Keratinocyte (primary cell): ENCODE results near the gene TMEM234. TPM values are rescaled to one million over a fixed set of nuclear protein-coding genes. Genes with fewer than 3 reads are reported as not detected.
A peak's percentile ranks its signal among the peaks of the same experiment; 100 is the strongest.

Experiments
- DNase-seq: peaks from one replicate; pipeline ENCODE4 v3.0.0-alpha.2; 2011; ENCODE audit warnings: low read depth, missing footprints, low spot score
- FAIRE-seq: peaks from 2 replicates; lab custom pipeline; 2011; peaks lifted over from hg19 to GRCh38; lab: Jason Lieb, UNC
- H2AFZ ChIP-seq: 2 replicates; pipeline ENCODE4 v1.6.0; 2012; ENCODE audit warnings: low read length, control low read depth, inconsistent platforms; ENCODE audit not compliant: control insufficient read depth
- H3K27ac ChIP-seq: 2 replicates; pipeline ENCODE4 v1.5.1; 2011; ENCODE audit warnings: low read length; ENCODE audit not compliant: control insufficient read depth, insufficient read depth
- H3K27me3 ChIP-seq: 3 replicates; pipeline ENCODE4 v1.6.0; 2011; ENCODE audit warnings: low read length; ENCODE audit not compliant: control insufficient read depth, insufficient read depth; ENCODE audit errors: extremely low read depth
- H3K36me3 ChIP-seq, 2 experiments: 2 replicates in 1 of 2; 3 replicates in 1 of 2; pipeline ENCODE4 v1.5.1; 2011; ENCODE audit warnings: low read length in 2 of 2, mild to moderate bottlenecking in 1 of 2; ENCODE audit not compliant: control insufficient read depth in 2 of 2, insufficient read depth in 2 of 2; ENCODE audit errors: extremely low read depth in 1 of 2
- H3K4me1 ChIP-seq: 3 replicates; pipeline ENCODE4 v1.5.1; 2011; ENCODE audit warnings: low read length; ENCODE audit not compliant: control insufficient read depth, insufficient read depth; ENCODE audit errors: extremely low read depth
- H3K4me2 ChIP-seq: 3 replicates; pipeline ENCODE4 v1.6.0; 2011; ENCODE audit warnings: low read depth, low read length; ENCODE audit not compliant: control insufficient read depth, insufficient read depth; ENCODE audit errors: extremely low read depth
- H3K4me3 ChIP-seq, 3 experiments: fragments of 200-600 bp in 1 of 3; sonication (generic) in 1 of 3; 2 replicates in 2 of 3; 3 replicates in 1 of 3; pipeline ENCODE4 v1.5.1; 2011 to 2016; ENCODE audit warnings: low read length in 3 of 3, mild to moderate bottlenecking in 3 of 3, control low read depth in 2 of 3, inconsistent platforms in 1 of 3, low read depth in 1 of 3, mixed read lengths in 1 of 3, mixed run types in 1 of 3, moderate library complexity in 1 of 3; ENCODE audit not compliant: control insufficient read depth in 2 of 3, insufficient read depth in 2 of 3; ENCODE audit errors: extremely low read depth in 1 of 3
- H3K79me2 ChIP-seq: 2 replicates; pipeline ENCODE4 v1.6.0; 2012; ENCODE audit warnings: low read length; ENCODE audit not compliant: control insufficient read depth, insufficient read depth
- H3K9ac ChIP-seq: 3 replicates; pipeline ENCODE4 v1.6.0; 2011; ENCODE audit warnings: low read length; ENCODE audit not compliant: control insufficient read depth, insufficient read depth; ENCODE audit errors: extremely low read depth
- H3K9me1 ChIP-seq: 3 replicates; pipeline ENCODE4 v1.6.0; 2011; ENCODE audit warnings: low read length; ENCODE audit not compliant: control insufficient read depth, insufficient read depth; ENCODE audit errors: extremely low read depth
- H3K9me3 ChIP-seq: 2 replicates; pipeline ENCODE4 v1.5.1; 2012; ENCODE audit warnings: low read depth, low read length; ENCODE audit not compliant: control insufficient read depth
- H4K20me1 ChIP-seq: 3 replicates; pipeline ENCODE4 v1.6.0; 2011; ENCODE audit warnings: low read length; ENCODE audit not compliant: control insufficient read depth, insufficient read depth; ENCODE audit errors: extremely low read depth
- CTCF ChIP-seq, 3 experiments: IDR thresholded peaks in 1 of 3; conservative IDR thresholded peaks in 1 of 3; optimal IDR thresholded peaks in 1 of 3; 2 replicates in 2 of 3; 3 replicates in 1 of 3; pipeline versions ENCODE3 to v1.5.1; 2011; ENCODE audit warnings: low read length in 3 of 3, mild to moderate bottlenecking in 3 of 3, moderate library complexity in 2 of 3, control low read depth in 1 of 3, inconsistent platforms in 1 of 3; ENCODE audit not compliant: insufficient read depth in 2 of 3; ENCODE audit errors: extremely low read depth in 1 of 3
- EZH2 ChIP-seq: IDR thresholded peaks from one replicate; pipeline ENCODE4 v1.6.1; 2012; ENCODE audit warnings: inconsistent platforms, mild to moderate bottlenecking, low read length, moderate library complexity
- dilution Hi-C: fragments of 300-500 bp; cut with MboI; formaldehyde crosslinking; loops from one replicate; pipeline ENCODE4 v1.7.0; 2020; ENCODE audit warnings: low sequenced_read_pairs; ENCODE audit not compliant: extremely low pct_ligation_motif_present
- polyA plus RNA-seq, 5 experiments: library from polyadenylated mRNA; depleted of rRNA in 3 of 5; stranded (reverse) in 3 of 5; stranded (forward) in 1 of 5; unstranded in 1 of 5; fragments of >200 nt; gene quantifications; 1 replicate in 1 of 5; 2 replicates in 3 of 5; 3 replicates in 1 of 5; pipeline versions ENCODE4 v1.2.1 to v1.2.3, GENCODE V29; 2011 to 2012; ENCODE audit warnings: missing spikeins in 2 of 5, low read depth in 1 of 5, low replicate concordance in 1 of 5

Gene TMEM234
- polyA plus RNA-seq, 1 donor (not counting 4 experiments of a cell fraction or from before 2014, with no cell fraction given) = 14.4 TPM

GRCh38 chr1:32224285-32224684 is 2.1 kb upstream of the TMEM234 start:
- Histone ChIP-seq H2AFZ (no peak overlapping the region), H4K20me1 (no peaks in the 10 kb centered on the region), H3K4me2 (no peak overlapping the region), H3K9me3 (no peaks in the 10 kb centered on the region), H3K79me2 (peaks cover 37% of the 10 kb centered on the region), H3K27me3 (no peaks in the 10 kb centered on the region), H3K4me1 (peaks cover 21% of the 10 kb centered on the region), H3K9me1 (no peaks in the 10 kb centered on the region), H3K27ac (no peak overlapping the region), H3K4me3 (no peak overlapping the region), H3K9ac (no peak overlapping the region), H3K36me3 (peaks cover 22 to 33% of the 10 kb centered on the region in 2 experiments)
- TF ChIP-seq CTCF (optimal IDR thresholded peaks at IDR 0.05 in 1 of 3, IDR thresholded peaks at IDR 0.05 in 1 of 3, conservative IDR thresholded peaks at IDR 0.05 in 1 of 3; ENCODE audit: extremely low read depth in 1 of 3, insufficient read depth in 2 of 3, low read length in 3 of 3) (no peak), EZH2 (no peak)
- dilution Hi-C loops = no loop called here
- DNase-seq (no peak), FAIRE-seq (no peak)

GRCh38 chr1:32223683-32224082 is 1.5 kb upstream of the TMEM234 start:
- FAIRE-seq (no peak), DNase-seq (no peak)
- TF ChIP-seq EZH2 = no peak
- TF ChIP-seq CTCF (optimal IDR thresholded peaks at IDR 0.05 in 1 of 3, IDR thresholded peaks at IDR 0.05 in 1 of 3, conservative IDR thresholded peaks at IDR 0.05 in 1 of 3; ENCODE audit: extremely low read depth in 1 of 3, insufficient read depth in 2 of 3, low read length in 3 of 3) = no peak
- Histone ChIP-seq H3K9me3 (no peaks in the 10 kb centered on the region), H3K4me1 (peaks cover 21% of the 10 kb centered on the region), H2AFZ (no peak overlapping the region), H4K20me1 (no peaks in the 10 kb centered on the region), H3K4me3 (no peak overlapping the region), H3K36me3 (peaks cover 22 to 33% of the 10 kb centered on the region in 2 experiments), H3K4me2 (peak overlapping the region; percentile 86), H3K27me3 (no peaks in the 10 kb centered on the region), H3K27ac (peak overlapping the region; percentile 1), H3K9me1 (no peaks in the 10 kb centered on the region), H3K9ac (no peak overlapping the region), H3K79me2 (peaks cover 37% of the 10 kb centered on the region)
- dilution Hi-C loops = no loop called here
